Measurements from ENCODE around the gene MYH7B. TPM values are rescaled to one million over a fixed set of nuclear protein-coding genes. Genes with fewer than 3 reads are reported as not detected.
A peak's percentile ranks its signal among the peaks of the same experiment; 100 is the strongest.

The MYH7B gene
- total RNA-seq, 1 experiment from 2014 or later: 0.74 TPM

- no peak for ATAC-seq
- H3K79me2 ChIP-seq (ENCODE audit: insufficient read depth, low read length): no peaks in the 10 kb centered on the region
- H2AFZ ChIP-seq (ENCODE audit: low read depth, low read length, poor library complexity, severe bottlenecking): no peak overlapping the region
- intact Hi-C loops (cut with micrococcal nuclease): no loop called here
- no peak overlapping the region for H3K4me2 ChIP-seq (ENCODE audit: low read length)
- RAD21 ChIA-PET (ENCODE audit: low non-redundant PET in 1 of 2, low total read pairs in 2 of 2, uncharacterized antibody in 2 of 2, unreplicated experiment in 2 of 2): no interaction called here
- CTCF ChIA-PET: no interaction called here
- no TSS peak for BruUV-seq (replicated peaks)
- H3K9me2 ChIP-seq (ENCODE audit: insufficient read depth): no peaks in the 10 kb centered on the region
- no peaks in the 10 kb centered on the region for H3K36me3 ChIP-seq (ENCODE audit: control insufficient read depth in 1 of 2, insufficient read depth in 2 of 2, low read length in 2 of 2)
- H3K4me3 ChIP-seq (replicated peaks in 1 of 2; ENCODE audit: low read depth in 1 of 2, low read length in 2 of 2): no peak overlapping the region
- POLR2A ChIA-PET: no interaction called here
- no peaks in the 10 kb centered on the region for H3K4me1 ChIP-seq (ENCODE audit: control insufficient read depth in 1 of 2, insufficient read depth in 2 of 2, low read length in 2 of 2)
- H4K20me1 ChIP-seq (ENCODE audit: insufficient read depth): no peaks in the 10 kb centered on the region
- TF ChIP-seq YY1 (IDR thresholded peaks at IDR 0.05; ENCODE audit: extremely low read depth, insufficient replicate concordance, low read depth, low read length) (no peak), TCF7L2 (IDR thresholded peaks at IDR 0.05; ENCODE audit: borderline replicate concordance, extremely low read depth, insufficient read depth, insufficient read length) (peak; percentile 61)
- no peaks in the 10 kb centered on the region for H3K9me3 ChIP-seq (ENCODE audit: control insufficient read depth in 1 of 2, insufficient read depth in 1 of 2, low read depth in 1 of 2, low read length in 2 of 2)
- DNase-seq (ENCODE audit: low read depth, low spot score): no peak
- H3K27me3 ChIP-seq (ENCODE audit: insufficient read depth, low read length): peaks cover 4% of the 10 kb centered on the region; the same call in 1 of the 2 replicates
- H3K9ac ChIP-seq (ENCODE audit: low read length): no peak overlapping the region
- no peak overlapping the region for H3K27ac ChIP-seq (ENCODE audit: low read depth, low read length)
Observed at GRCh38 chr20:34977365-34978091, 21.9 kb downstream of the MYH7B start.

- Histone ChIP-seq H2AFZ (ENCODE audit: low read depth, low read length, poor library complexity, severe bottlenecking) (no peak overlapping the region), H3K4me1 (ENCODE audit: control insufficient read depth in 1 of 2, insufficient read depth in 2 of 2, low read length in 2 of 2) (no peaks in the 10 kb centered on the region), H3K27ac (ENCODE audit: low read depth, low read length) (no peak overlapping the region), H4K20me1 (ENCODE audit: insufficient read depth) (no peaks in the 10 kb centered on the region), H3K79me2 (ENCODE audit: insufficient read depth, low read length) (no peaks in the 10 kb centered on the region), H3K27me3 (ENCODE audit: insufficient read depth, low read length) (peaks cover 4% of the 10 kb centered on the region; the same call in 1 of the 2 replicates), H3K36me3 (ENCODE audit: control insufficient read depth in 1 of 2, insufficient read depth in 2 of 2, low read length in 2 of 2) (no peaks in the 10 kb centered on the region), H3K4me2 (ENCODE audit: low read length) (no peak overlapping the region), H3K4me3 (replicated peaks in 1 of 2; ENCODE audit: low read depth in 1 of 2, low read length in 2 of 2) (no peak overlapping the region), H3K9me2 (ENCODE audit: insufficient read depth) (no peaks in the 10 kb centered on the region), H3K9ac (ENCODE audit: low read length) (no peak overlapping the region), H3K9me3 (ENCODE audit: control insufficient read depth in 1 of 2, insufficient read depth in 1 of 2, low read depth in 1 of 2, low read length in 2 of 2) (no peaks in the 10 kb centered on the region)
- ATAC-seq (no peak), DNase-seq (ENCODE audit: low read depth, low spot score) (no peak)
- intact Hi-C loops (cut with micrococcal nuclease): no loop called here
- ChIA-PET RAD21 (ENCODE audit: low non-redundant PET in 1 of 2, low total read pairs in 2 of 2, uncharacterized antibody in 2 of 2, unreplicated experiment in 2 of 2) (no interaction called here), POLR2A (no interaction called here), CTCF (no interaction called here)
- BruUV-seq (replicated peaks): no TSS peak
- TF ChIP-seq EGR1 (IDR thresholded peaks at IDR 0.05; ENCODE audit: low read depth) (no peak), SRF (IDR thresholded peaks at IDR 0.05; ENCODE audit: low read depth) (no peak), SIN3A (IDR thresholded peaks at IDR 0.05; ENCODE audit: low read depth) (no peak), POLR2A (IDR thresholded peaks at IDR 0.05; ENCODE audit: borderline replicate concordance, extremely low read depth, insufficient read depth, insufficient read length) (no peak), CBX3 (IDR thresholded peaks at IDR 0.05; ENCODE audit: low read depth) (no peak), ZBTB33 (IDR thresholded peaks at IDR 0.05; ENCODE audit: extremely low read depth, insufficient replicate concordance, low read length) (no peak), CTCF (IDR thresholded peaks at IDR 0.05 in 2 of 3, conservative IDR thresholded peaks at IDR 0.05 in 1 of 3; ENCODE audit: borderline replicate concordance in 1 of 3, insufficient read depth in 1 of 3, low read depth in 2 of 3, low read length in 2 of 3) (no peak)
Observed at GRCh38 chr20:34978092-34978744, 22.6 kb downstream of the MYH7B start.
